ENCODE data around the gene HSPE1.
"Not testable (repeated sequence)": the region's sequence is repeated elsewhere in the genome, so short reads cannot be mapped to it uniquely, and the experiment has no call there.

HSPE1 gene

DNA sequence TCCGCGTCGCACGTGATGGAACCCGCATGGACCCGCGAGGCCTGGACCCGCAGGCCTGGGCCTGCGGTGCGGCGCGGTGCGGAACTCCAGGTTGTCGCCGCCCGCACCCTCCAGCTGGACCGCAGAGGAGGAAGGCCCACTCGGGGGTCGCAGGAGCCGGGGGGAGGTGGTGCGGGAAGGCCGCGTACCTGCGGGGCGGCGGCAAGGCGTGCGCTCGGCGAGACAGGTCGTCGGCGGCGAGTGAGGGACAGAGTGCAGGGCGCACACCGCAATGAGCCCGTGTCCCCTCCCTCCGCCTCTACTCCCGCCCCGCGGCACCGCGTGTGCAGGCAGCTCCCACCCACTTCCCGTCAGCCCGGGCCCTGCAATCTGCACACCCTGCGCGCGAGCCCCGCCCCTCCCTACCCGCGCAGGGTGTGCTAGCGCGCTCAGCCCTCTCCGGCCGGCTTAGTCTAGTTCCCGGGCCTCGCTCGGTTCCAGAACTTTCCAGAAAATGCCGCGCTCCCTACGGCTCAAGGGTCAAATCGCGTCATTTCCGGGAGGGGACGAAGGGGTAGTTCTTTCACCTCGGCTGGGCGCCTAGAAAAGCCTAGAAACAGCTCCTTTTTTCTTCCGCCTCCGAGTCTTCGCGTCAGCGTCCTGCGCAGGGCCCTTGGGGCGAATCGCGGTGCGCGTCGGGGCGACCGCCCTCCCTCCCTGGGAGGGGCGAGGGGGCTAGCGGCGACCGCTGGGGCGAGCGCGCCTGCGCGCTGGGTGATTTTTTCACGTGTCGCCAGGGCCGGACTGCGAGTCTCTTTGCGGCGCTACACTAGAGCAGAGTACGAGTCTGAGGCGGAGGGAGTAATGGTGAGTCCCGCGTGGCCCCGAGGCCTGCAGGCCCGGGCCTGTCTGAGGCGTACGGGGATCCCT, at the start of gene HSPE1, which contains the start of gene HSPD1:
HSPE1 (plus strand) TSS at position 786 of the 909 bp plus-strand sequence; CDS start at position 844, 58 bp downstream.
HSPD1 (minus strand) TSS at position 247 of the 909 bp plus-strand sequence. CDS start 992 bp downstream, outside the sequence.
- DNase-seq (ENCODE audit: low spot score), result peak; percentile 98

DNA sequence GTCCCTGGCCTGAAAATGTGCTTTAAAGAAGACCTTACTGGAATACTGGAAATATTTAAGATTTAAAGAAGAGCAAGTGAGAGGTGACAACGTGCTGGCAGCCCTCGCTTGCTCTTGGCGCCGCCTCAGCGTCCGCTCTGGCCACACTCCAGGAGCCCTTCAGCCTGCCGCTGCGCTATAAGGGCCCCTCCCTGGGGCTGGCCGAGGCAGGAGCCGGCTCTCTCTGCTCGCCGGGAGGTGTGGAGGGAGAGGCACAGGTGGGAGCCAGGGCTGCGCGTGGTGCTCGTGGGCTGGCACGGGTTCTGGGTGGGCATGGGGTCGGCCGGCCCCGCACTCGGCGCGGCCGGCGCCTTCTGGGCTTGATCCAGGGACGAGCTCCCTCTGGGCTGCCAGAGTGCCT, 49.7 kb upstream of the HSPE1 start:
- DNase-seq (ENCODE audit: low spot score), result no peak

- not testable (repeated sequence) for DNase-seq (ENCODE audit: low spot score)
These were observed 49.2 kb upstream of the HSPE1 start for GRCh38 chr2:197450935-197451358.

- DNase-seq (ENCODE audit: low spot score), result no peak
These were observed 47.4 kb upstream of the HSPE1 start for GRCh38 chr2:197452754-197453122.

DNA sequence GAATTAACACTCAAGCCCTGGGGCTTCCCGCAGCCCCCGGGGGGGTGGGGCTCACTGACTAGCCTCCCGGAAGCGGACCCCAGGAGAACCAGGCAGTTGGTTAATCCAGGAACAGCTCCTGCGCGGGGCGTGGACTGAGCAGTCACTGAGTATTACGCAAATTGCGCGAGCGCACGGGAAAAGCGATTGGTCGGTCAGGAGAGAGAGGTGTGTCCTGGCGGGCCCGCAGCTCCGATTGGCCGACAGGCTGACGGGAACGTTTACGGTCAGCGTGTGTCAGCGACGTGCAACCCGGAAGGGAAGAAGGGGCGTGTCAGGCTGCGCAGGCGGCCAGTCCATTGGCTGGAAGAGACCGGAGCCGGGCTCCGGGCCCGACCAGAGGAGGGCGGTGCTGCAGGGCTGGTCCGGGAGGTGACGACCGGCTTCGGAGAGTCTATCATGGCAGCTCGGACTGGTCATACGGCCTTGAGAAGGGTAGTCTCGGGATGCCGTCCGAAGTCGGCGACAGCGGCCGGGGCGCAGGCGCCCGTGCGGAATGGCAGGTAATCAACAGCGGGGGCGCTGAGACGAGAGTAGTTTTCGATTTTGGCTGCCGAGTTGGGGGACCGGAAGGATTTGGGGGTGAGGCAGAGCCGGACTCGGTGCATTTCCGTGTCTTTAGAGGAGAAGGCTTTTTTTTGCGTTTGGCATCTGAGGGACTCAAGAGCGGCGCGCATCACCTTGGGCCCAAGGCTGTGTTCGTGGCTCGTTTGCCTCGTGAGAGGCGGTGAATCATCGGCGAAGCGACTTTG, 46.9 kb upstream of the HSPE1 start, which contains the start of gene COQ10B:
COQ10B (plus strand) TSS at position 430 of the 791 bp plus-strand sequence; CDS start at position 439, 9 bp downstream.
- peak; percentile 99 for DNase-seq (ENCODE audit: low spot score)

- no peak for DNase-seq (ENCODE audit: low spot score)
These were observed 46.2 kb upstream of the HSPE1 start for GRCh38 chr2:197453914-197454398.

DNA sequence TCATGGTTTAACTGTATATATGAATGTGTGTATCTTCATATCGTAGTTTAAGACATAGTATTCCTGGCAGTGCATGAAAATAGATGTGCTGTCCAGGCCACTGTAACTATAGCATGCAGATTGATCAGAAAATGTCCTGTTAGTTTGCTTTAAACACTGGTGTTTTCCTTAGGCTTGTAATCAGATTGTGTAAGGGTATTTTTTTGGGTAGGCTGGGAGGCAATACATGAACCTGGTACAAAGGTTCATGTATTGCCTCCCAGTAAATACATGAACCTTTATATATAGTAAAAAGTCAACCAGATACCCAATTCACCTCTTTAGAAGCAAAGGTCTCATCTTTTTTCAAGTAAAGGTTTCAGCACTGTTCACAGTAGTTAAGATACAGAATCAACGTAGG, 45.3 kb upstream of the HSPE1 start:
- DNase-seq (ENCODE audit: low spot score), result no peak

DNA sequence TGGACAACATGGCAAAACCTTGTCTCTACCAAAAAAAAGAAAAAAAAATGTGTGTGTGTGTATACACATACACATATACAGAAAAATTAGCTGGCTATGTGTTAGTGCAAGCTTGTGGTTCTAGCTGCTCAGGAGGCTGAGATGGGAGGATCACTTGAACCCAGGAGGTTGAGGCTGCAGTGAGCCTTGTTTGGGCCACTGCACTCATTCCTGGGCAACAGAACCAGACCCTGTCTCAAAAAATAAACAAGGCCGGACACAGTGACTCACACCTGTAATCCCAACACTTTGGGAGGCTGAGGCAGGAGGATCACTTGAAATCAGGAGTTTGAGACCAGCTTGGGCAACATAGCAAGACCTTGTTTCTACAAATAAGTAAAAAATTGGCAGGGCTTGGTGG, 44.8 kb upstream of the HSPE1 start:
- DNase-seq (ENCODE audit: low spot score), result no peak

DNA sequence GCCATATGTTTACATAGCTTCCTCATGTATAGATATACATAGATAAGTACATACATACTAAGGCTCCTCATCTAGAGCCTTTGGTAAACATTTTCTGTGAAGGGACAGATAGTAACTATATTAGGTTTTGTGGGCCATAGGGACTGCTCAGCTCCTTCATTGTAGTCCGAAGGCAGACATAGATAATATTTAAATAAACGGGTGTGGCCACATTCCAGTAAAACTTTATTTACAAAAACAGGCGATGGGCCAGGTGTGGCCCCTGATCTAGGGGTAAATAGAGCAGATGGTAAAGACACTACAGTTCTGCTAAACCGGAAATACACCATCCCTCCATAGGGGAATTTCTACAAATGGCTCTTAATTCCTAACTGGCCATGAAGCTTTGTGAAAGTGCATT, 39.5 kb upstream of the HSPE1 start:
- no peak for DNase-seq (ENCODE audit: low spot score)

- DNase-seq (ENCODE audit: low spot score), result no peak
These were observed 39.1 kb upstream of the HSPE1 start for GRCh38 chr2:197461057-197461456.

DNA sequence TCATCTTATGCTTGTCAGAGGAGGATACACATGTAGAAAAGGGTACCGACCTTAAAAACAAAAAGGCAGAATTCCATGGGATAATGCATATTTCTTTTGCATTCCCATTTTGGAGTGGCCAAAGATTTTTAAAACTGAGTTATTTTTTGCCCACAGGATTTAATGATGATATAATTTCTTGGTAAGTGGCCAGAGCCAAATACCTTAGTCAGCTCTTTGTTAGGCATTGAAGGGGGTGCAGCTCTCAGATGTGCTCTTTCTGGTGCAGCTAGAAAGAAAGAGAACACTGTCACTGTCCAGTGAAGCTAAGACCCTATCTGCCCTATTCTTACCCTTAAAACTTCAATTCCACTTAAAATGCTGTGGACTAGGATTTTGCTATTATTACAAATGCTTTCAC, 36.0 kb upstream of the HSPE1 start:
- no peak for DNase-seq (ENCODE audit: low spot score)

DNA sequence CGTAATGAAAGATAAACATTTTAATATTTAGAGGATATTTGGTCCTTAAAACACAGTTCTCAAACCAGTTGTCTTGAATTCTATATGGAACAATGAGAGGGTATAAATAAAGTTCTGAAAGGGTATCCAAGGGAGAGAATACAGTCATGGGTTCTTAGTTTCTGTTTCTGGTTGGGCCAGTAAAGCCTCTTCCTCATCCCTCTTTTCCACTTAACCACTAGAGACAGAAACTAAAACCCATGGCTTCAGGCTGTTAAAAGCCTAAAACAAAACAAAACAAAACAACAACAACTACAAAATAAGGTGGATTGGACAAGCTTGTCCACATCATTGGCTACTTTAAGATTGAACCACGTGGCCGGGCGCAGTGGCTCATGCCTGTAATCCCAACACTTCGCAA, 28.0 kb upstream of the HSPE1 start:
- DNase-seq (ENCODE audit: low spot score), result no peak

GRCh38 chr2:197477797-197478196, 22.4 kb upstream of the HSPE1 start:
- DNase-seq (ENCODE audit: low spot score), result no peak

DNA sequence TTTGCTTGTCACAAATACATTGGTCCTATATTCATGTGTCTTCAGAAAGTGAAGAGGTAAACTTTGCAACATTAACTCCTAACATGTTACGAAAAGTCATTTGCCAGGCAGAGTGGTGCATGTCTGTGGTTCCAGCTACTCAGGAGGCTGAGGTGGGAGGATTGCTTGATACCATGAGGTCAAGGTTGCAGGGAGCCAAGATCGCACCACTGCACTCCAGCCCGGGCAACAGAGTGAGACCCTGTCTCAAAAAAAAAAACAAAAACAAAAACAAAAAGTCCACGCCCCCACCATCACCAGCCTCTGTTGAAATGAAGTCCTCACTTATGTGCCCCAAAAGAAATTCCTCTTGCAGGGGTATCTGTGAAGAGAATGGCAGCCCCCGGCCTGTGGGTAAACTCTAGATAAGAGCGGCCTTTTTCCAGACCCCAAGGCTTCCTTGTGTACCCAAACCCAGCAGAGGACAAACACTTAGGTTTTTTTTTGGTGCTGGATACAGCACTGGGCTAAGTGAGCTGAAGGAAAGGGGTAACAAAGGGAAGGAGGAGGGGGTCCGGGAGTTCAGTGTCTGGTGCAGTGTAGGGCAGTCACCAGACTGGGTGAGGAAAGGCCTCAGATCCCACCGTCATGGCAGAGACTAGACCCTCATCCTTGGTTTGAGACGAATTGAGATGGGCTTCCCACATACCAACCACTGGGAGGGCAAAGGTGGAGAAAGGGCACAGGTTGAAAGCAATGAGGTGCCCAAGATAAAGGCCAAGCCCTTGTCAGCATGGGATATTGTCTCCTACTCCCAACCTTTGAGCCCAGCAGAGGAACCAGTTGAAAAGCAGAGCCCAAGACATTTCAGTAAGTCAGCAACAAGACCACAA, 19.8 kb upstream of the HSPE1 start:
- no peak for DNase-seq (ENCODE audit: low spot score)

DNA sequence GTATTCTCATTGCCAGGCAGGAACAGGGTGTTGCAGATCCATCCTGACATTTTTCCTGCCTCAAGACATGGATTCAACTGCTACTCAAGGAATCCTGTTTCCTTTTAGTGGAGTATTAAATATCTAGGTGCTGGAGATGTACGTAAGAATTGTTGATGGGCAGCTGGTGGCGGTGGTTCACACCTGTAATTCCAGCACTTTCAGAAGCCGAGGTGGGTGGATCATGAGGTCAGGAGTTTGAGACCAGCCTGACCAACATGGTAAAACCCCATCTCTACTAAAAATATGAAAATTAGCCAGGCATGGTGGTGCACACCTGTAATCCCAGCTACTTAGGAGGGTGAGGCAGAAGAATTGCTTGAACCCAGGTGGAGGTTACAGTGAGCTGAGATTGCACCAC, 15.9 kb upstream of the HSPE1 start:
- not testable (repeated sequence) for DNase-seq (ENCODE audit: low spot score)

DNA sequence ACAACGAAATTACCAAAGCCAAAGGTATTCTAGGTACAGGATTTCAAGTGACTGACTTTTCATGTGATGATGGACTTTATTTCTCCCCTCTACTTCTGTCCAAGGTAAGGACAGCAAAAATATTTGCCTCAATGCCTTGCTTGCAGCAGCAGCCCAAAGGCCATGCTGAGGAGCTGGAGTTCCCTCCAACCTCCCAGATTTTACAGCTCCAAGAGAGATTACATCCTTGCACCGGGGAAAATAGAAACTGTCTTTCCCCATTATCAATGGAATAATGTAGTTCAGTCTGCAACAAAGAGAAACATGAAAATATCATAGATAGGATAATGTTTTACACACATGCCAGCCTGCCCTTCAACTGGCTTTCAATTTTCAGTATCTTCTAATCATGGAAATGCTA, 14.0 kb upstream of the HSPE1 start:
- no peak for DNase-seq (ENCODE audit: low spot score)

- no peak for DNase-seq (ENCODE audit: low spot score)
These were observed 12.8 kb upstream of the HSPE1 start for GRCh38 chr2:197487385-197487784.

GRCh38 chr2:197495433-197496134, 4.6 kb upstream of the HSPE1 start:
- DNase-seq (ENCODE audit: low spot score), result no peak

- no peak for DNase-seq (ENCODE audit: low spot score)
These were observed 3.5 kb upstream of the HSPE1 start for GRCh38 chr2:197496695-197497094.

GRCh38 chr2:197497326-197497725, 2.9 kb upstream of the HSPE1 start:
- no peak for DNase-seq (ENCODE audit: low spot score)

All from SW480 (cell line).